ENCODE data around the gene PANK4.

PANK4 gene

DNA sequence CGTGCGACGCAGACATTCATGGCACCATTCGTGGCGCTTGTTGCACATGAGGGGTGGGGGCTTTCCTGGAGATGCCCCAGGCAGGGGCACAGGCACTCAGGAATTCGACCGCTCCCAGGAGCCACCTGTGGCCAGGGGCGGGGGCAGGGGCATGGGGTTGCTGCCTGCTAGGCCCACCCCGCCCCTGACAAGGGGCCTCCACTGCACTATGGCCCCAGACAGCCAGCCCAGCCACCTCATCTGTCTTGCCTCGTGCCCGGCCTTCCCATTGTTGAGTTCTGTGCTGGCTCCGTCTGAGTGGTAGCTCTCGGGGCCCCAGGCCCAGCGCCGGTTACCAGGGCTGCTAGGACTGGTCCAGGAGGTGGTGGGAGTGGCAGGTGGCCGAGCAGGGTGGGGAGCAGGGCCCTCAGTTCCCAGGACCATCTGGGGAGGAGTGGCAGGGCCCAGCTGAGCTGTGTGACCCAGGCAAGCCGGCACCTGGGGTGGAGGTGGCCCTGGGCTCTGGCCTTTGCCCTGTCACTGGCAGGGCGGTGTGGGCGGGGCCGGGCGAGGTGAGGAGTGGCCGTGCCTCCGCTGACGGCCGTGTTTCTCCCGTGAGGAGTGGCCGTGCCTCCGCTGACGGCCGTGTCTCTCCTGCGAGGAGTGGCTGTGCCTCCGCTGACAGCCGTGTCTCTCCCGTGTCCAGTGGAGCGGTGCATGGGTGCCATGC is 48.5 kb downstream of the PANK4 start:
- no peak for TF ChIP-seq POLR2A (IDR thresholded peaks at IDR 0.05; ENCODE audit: low read depth, low read length)
- FAIRE-seq (no peak), DNase-seq (ENCODE audit: insufficient read length, low spot score) (no peak)

DNA sequence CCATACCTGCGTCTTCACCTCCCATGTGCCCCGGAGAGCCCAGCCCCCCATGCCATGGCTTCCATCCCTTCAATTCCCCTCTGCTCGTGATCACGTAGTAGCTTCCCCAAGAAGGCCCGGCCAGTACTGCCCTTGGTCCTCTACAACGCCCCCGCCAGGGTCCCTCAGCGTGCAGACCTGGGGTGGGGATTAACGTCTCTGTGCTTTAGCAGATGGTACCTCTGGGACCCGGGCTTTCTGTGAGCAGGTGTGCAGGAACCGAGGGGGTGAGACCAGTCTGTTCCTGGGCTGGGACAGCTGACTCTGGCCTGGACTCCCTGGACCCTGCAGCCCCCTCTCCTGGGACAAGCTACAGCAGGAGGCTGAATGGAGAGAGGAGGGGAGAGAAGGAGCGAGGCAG is 49.1 kb downstream of the PANK4 start:
- FAIRE-seq (no peak), DNase-seq (ENCODE audit: insufficient read length, low spot score) (no peak)
- TF ChIP-seq POLR2A (IDR thresholded peaks at IDR 0.05; ENCODE audit: low read depth, low read length), result no peak

DNA sequence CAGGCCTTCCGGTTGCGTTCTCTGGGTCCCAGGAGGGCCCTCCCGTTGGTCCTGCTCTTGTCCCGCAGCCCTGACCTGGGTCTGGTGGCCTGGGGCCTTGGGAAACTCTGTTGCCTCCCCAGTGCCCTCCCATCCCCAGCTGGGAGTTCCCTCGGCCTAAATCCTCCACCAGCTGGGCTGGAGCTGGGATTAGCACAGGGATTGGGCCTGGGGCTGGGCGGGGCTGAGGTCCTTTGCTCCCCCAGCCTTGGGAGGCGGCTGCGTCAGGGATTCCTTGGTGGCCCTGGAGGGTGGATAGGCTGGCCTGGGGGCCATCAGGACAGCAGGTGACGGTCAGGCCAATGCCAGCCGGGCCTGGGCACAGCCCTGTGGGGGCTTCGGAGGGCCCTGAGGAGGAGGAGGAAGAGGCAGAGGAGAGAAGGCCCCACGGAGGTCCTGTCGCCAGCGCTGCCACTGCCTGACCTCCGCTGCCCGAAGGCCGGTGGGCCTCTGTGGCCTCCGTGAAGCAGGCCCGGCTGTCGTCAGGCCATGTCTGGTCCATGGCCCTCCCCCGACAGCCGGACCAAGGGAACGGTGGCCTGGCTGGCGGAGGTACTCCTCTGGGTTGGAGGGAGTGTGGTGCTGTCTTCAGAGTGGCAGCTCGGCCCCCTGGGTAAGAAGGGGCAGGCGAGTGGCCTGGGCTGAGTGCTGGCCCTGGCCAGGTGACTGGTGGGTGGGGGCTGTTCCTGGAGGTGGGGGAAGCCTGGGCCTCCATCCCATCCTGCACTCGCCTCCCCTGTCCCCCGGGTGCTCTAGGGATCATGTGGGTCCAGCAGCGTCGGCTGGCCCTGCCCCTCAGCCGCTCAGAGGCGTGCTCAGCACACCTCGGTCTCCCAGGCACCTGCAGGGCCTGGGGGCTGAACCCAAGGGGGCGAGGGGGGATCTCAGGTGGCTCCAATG is 50.1 kb downstream of the PANK4 start, which contains the start of gene PLCH2:
PLCH2 (plus strand) TSS at position 229 of the 939 bp plus-strand sequence; CDS start at position 529, 300 bp downstream.
- FAIRE-seq (no peak), DNase-seq (ENCODE audit: insufficient read length, low spot score) (no peak)
- no peak for TF ChIP-seq POLR2A (IDR thresholded peaks at IDR 0.05; ENCODE audit: low read depth, low read length)

DNA sequence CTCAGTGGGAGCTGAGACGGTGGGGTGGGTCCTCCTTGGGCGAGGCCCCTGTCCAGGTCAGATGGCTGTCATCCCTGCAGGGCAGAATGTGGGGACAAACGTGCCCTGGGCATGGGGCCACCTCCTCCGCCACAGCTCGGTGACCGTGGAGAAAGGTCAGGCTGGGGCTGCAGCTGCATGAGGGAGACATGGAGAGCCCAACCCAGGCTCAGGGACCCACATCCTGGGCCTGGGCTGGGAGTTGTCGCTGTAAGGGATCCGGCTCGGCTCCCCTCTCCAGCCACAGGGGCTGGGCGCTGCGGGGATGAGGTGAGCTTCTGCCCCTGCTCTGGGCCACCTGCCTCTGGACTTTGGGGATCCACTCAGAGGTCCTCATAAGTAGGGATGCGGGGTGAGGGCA is 50.8 kb downstream of the PANK4 start:
- TF ChIP-seq POLR2A (IDR thresholded peaks at IDR 0.05; ENCODE audit: low read depth, low read length), result no peak
- DNase-seq (ENCODE audit: insufficient read length, low spot score), result no peak
- FAIRE-seq, result no peak

DNA sequence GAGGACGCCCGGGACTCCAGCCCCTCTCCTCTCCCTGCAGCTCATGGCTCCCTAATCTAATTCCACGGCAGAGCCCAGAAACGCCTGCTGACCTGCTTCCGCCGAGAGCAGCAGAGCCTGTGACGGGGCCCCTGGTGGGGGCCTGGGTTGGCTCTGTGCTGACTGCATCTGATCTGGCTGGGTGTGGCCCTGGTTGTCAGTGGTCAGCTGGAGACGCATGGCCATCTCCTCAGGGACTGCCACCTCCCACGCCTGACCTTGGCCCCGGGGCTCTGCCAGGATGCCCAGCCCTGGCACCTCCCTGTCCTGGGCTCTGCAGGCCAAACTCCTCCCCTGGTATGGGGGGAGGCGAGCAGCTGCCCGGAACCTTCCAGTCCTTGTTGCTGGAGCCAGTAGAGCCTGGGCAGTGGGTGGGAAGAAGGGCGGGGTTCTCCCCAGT is 51.4 kb downstream of the PANK4 start:
- peak; percentile 58 for DNase-seq (ENCODE audit: insufficient read length, low spot score)
- FAIRE-seq, result no peak
- no peak for TF ChIP-seq POLR2A (IDR thresholded peaks at IDR 0.05; ENCODE audit: low read depth, low read length)

DNA sequence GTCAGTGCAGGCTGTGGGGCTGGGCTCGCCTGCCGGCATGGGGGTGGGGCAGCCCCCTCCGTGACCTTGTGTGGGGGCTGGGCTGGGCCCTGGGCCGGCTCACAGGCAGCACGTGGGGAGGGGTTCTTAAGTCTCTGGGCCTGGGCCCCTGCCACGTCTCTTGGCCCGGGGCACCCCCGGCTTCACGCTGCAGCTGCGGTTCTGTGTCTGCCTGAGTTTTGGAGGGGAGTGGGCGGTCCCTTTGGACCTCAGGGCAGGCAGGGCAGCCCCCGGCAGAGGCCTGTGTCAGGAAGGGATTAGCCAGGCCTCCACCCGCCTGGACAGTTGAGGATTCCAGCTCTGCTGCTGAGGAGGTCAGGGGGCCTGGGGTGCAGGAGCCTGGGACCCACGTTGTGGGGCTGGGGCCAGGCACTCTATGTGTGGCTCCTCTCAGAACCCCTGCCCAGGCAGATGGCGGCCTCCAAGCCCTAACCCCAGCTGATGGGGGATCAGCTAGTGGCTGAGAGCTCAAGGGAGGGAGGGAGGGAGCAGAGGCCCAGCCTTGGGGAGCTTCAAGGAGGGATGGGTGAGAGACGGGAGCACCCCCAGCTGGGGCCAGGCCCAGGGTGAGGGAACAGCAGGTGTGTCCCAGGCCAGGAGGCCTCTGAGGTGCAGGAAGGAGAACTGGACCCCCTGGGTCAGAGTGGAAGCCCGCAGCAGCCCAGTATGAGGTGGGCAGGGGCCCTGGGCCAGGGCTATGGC is 52.1 kb downstream of the PANK4 start:
- FAIRE-seq (no peak), DNase-seq (ENCODE audit: insufficient read length, low spot score) (no peak)
- TF ChIP-seq POLR2A (IDR thresholded peaks at IDR 0.05; ENCODE audit: low read depth, low read length), result no peak

DNA sequence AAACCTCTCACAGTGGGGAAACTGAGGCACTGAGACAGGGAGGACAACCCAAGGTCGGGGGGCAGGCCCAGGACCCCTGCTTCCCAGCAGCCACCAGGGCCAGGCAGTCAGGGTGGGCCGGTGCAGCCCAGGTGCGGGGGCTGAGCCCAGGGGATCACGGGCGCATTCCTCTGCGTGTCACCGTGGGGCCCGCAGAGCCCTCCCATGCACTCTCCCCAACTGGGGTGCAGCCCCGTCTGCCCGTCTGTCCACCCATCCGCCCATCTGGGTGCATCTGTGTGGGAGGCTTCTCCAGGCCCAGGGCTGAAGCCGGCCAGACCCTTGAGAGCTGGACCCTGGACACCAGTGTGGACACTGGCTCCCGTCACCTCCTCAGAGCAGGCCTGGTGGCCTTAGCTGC is 53.2 kb downstream of the PANK4 start:
- FAIRE-seq (no peak), DNase-seq (ENCODE audit: insufficient read length, low spot score) (no peak)
- TF ChIP-seq POLR2A (IDR thresholded peaks at IDR 0.05; ENCODE audit: low read depth, low read length), result no peak

DNA sequence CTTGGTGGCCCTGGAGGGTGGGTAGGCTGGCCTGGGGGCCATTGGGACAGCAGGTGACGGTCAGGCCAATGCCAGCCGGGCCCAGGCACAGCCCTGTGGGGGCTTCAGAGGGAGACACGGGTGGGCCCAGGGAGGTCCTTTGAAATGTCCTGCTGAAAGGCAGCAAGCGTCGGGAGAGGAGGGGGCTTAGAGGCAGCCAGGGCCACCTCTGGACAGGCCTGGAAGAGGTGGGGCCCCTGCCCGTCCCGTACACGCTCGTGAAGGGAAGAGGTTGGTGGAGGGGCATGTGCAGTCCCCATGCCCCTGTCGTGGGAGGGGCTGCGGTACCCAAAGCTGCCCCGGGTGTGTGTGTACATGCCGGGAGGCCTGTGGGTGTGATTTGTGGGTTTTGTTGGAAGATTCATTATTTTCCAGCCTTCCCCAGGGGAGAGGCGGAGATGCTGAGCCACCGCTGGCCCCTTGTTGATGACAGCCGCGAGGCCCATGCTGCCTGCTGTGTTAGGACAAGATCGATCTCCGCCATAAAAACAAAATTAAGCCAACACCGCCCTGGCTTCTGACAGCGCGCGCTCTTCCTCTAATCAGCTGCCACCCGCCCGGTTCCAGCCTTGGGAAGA is 53.7 kb downstream of the PANK4 start:
- FAIRE-seq (no peak), DNase-seq (ENCODE audit: insufficient read length, low spot score) (no peak)
- no peak for TF ChIP-seq POLR2A (IDR thresholded peaks at IDR 0.05; ENCODE audit: low read depth, low read length)

DNA sequence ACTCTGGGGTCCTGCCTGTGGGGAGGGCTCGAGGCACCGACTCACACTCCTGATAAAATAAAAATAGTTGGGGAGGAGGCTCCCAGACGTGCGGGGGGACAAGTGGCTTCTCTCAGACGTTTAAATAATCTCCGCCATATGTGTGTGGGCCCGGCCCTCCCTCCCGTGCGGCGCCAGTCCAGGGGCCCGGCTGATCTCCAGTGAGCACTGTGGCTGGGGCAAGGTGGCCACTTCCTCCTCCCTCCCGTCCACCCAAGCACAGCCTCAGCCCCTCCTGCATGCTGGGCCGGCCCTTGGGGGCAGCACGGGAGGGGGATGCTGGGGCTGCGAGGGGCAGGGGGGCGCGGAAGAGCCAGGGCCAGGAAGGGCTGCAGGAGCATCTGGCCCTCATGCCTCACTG is 54.3 kb downstream of the PANK4 start:
- TF ChIP-seq POLR2A (IDR thresholded peaks at IDR 0.05; ENCODE audit: low read depth, low read length), result no peak
- DNase-seq (ENCODE audit: insufficient read length, low spot score) (no peak), FAIRE-seq (no peak)

DNA sequence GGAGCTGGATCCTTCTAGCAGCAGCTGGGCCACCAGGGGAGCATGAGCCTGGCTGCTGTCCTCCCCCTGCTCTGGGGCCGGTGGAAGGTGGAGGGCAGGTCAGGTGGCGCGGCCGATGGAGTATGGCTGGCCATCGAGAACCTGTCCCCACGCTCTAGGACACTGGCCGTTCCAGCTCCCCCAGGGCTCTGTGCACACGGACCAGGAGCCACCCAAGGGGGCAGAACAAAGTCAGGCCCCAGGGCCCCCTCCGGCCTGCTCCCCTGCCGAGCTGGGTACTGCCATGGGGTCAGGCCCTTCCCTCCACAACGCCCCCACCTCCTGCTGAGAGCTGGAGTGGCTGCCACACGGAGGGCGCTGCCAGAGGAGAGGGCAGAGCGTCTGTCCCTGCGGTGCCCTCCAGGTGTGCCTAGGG is 54.8 kb downstream of the PANK4 start:
- FAIRE-seq (no peak), DNase-seq (ENCODE audit: insufficient read length, low spot score) (no peak)
- TF ChIP-seq POLR2A (IDR thresholded peaks at IDR 0.05; ENCODE audit: low read depth, low read length), result no peak

DNA sequence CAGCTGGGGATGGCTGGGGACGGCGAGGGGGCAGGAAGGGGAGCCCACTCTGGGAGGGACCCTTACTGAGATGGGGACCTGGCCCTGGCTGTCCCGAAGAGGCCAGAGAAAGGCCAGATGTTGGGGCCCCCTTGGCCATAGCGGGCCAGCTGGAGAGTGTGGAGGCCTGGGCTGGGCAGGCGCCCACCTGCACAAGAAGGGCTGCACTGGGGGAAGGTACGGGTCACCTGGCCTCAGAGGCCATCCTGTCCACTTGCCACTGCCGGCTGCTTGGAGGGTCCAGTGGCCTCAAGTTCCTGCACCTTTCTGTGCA is 55.3 kb downstream of the PANK4 start:
- TF ChIP-seq POLR2A (IDR thresholded peaks at IDR 0.05; ENCODE audit: low read depth, low read length), result no peak
- FAIRE-seq (no peak), DNase-seq (ENCODE audit: insufficient read length, low spot score) (no peak)

DNA sequence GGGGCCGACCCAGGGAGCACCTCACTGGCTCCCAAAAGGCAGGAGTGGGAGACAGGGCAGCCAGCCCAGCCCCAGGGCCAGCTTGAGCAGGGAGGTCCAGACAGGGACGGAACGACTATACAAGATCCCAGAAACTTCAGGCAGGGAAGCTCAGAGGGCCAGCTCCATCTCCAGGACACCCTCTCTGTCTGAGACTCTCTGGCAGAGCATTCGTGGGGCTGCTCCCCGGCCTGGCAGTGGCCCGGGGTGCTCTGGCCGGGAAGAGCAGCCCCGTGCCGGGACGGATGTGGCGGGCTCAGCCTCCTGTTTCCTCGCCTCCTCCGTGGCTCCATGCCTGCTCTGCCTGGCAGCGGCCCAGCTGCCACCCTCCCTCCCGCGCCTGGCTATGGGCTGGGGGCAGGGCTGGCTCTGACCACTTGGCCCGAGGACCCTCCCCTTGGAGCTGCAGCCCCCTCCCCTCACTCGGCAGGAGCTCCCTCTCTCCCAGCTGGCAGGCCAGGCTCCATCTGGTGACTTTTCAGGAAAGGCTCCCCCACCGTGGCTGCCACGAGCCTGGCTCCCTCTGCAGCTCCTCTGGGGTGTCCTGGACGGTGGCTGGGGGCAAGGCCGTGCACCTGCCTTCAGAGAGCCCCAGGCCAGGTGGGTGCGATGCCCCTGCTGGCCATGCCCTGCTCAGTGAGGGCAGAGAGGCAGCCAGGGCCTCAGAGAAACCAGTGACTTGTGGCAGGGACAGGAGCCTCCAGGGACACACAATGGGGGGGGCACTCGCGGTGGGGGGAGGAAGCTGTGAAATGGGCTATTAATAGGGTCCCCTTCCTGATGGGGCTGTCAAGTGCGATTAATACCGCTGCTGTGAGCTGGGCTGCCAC is 55.9 kb downstream of the PANK4 start:
- FAIRE-seq (no peak), DNase-seq (ENCODE audit: insufficient read length, low spot score) (no peak)
- no peak for TF ChIP-seq POLR2A (IDR thresholded peaks at IDR 0.05; ENCODE audit: low read depth, low read length)
